Adrenal gland (tissue), 12 donors: ENCODE results near the gene MYH11. TPM values are rescaled to one million over a fixed set of nuclear protein-coding genes. Genes with fewer than 3 reads are reported as not detected.

ENCODE experiments used
- DNase-seq, 7 donors: peaks; one replicate each; pipeline ENCODE4 v3.0.0-alpha.2; 2019 to 2020
- H3K27ac ChIP-seq, 5 donors: fragments of 200-600 bp; sonication (generic) in 4 of 5; 1 replicate in 3 of 5; 2 replicates in 2 of 5; pipeline versions ENCODE4 v1.5.1 to v1.8.0; 2016 to 2020; ENCODE audit warnings: mild to moderate bottlenecking in 1 of 5
- H3K27me3 ChIP-seq: fragments of 200-600 bp; 2 replicates; pipeline ENCODE4 v1.8.0; 2021
- H3K36me3 ChIP-seq, 2 donors: fragments of 200-600 bp; replicated peaks in 1 of 2; 1 replicate in 1 of 2; 2 replicates in 1 of 2; pipeline versions ENCODE4 v1.5.1 to v1.8.0; 2018 to 2022
- H3K4me1 ChIP-seq, 2 donors: fragments of 200-600 bp; replicated peaks in 1 of 2; 1 replicate in 1 of 2; 2 replicates in 1 of 2; pipeline versions ENCODE4 v1.5.1 to v1.8.0; 2018 to 2021
- H3K4me3 ChIP-seq, 4 donors: fragments of 200-600 bp; sonication (generic) in 3 of 4; one replicate each; pipeline ENCODE4 v1.5.1; 2016 to 2018
- H3K9me3 ChIP-seq, 3 donors: fragments of 200-600 bp; sonication (generic) in 1 of 3; replicated peaks in 1 of 3; 1 replicate in 2 of 3; 2 replicates in 1 of 3; pipeline versions ENCODE4 v1.5.1 to v1.8.0; 2016 to 2021
- POLR2A ChIP-seq, 2 donors: fragments of 450-650 bp; IDR thresholded peaks; one replicate each; pipeline ENCODE4 v1.6.1; 2017; ENCODE audit warnings: antibody characterized with exemption in 2 of 2, mild to moderate bottlenecking in 2 of 2, moderate library complexity in 1 of 2
- WGBS, 4 donors: extraction: QIAGEN DNeasy Blood & Tissue Kit in 2 of 4; methylation state at CpG; one replicate each; pipeline versions ENCODE4 v1.1.5 to v1.1.7; 2013 to 2017; 5-methylcytosine and 5-hydroxymethylcytosine counted together
- intact Hi-C, 2 donors: fragments of 100-400 bp; cut with DNase I; formaldehyde crosslinking; loops; one replicate each; pipeline versions ENCODE4 v1.14.1 to v1.15.0; 2022 to 2023
- polyA plus RNA-seq, 3 donors: library from polyadenylated mRNA; stranded (reverse); fragments of 200-250 nt in 2 of 3; fragments of 350-450 nt in 1 of 3; fragmentation: Illumina TruSeq in 1 of 3; extraction: RNeasy Lipid Tissue Mini Kit (QIAGEN cat#74804) in 1 of 3; gene quantifications; one replicate each; pipeline ENCODE4 v1.2.3, GENCODE V29; 2013 to 2014
- total RNA-seq, 9 donors: library from RNA; depleted of rRNA in 4 of 9; stranded (reverse); fragments of >200 nt in 4 of 9; fragments of 120-200 nt in 1 of 9; fragmentation: NEBNext Ultra II Directional in 1 of 9; extraction: Animal tissue kit (Norgen Biotek cat#: 25700) in 1 of 9; gene quantifications; one replicate each; pipeline versions ENCODE4 v1.1.0 to v1.2.4, GENCODE V29; 2013 to 2023
- TF ChIP-seq, protein P1 (sequence below), 6 experiments: fragments of 450-650 bp in 4 of 6; fragments of 200-600 bp in 2 of 6; sonication (generic) in 1 of 6; IDR thresholded peaks; 1 replicate in 5 of 6; 2 replicates in 1 of 6; pipeline versions ENCODE4 v1.5.1 to v1.8.0; 2016 to 2021; ENCODE audit warnings: antibody characterized with exemption in 6 of 6, mild to moderate bottlenecking in 2 of 6, moderate library complexity in 1 of 6
- donor health status: healthy with polysubstance abuse.
- donor health status: Bipolar disorder and iron deficiency.
- donor health status: DM: yes; HTN: yes; CAD: no.
- donor health status: DM: no; HTN: no; CAD: no.
- donor health status: DM: no; HTN: no; CAD: no.
- donor health status: DM: yes; HTN: yes; CAD: no.

The MYH11 gene
- total and polyA plus RNA-seq, 12 donors = 2.4 to 45.1 (median 16.5) TPM

DNA sequence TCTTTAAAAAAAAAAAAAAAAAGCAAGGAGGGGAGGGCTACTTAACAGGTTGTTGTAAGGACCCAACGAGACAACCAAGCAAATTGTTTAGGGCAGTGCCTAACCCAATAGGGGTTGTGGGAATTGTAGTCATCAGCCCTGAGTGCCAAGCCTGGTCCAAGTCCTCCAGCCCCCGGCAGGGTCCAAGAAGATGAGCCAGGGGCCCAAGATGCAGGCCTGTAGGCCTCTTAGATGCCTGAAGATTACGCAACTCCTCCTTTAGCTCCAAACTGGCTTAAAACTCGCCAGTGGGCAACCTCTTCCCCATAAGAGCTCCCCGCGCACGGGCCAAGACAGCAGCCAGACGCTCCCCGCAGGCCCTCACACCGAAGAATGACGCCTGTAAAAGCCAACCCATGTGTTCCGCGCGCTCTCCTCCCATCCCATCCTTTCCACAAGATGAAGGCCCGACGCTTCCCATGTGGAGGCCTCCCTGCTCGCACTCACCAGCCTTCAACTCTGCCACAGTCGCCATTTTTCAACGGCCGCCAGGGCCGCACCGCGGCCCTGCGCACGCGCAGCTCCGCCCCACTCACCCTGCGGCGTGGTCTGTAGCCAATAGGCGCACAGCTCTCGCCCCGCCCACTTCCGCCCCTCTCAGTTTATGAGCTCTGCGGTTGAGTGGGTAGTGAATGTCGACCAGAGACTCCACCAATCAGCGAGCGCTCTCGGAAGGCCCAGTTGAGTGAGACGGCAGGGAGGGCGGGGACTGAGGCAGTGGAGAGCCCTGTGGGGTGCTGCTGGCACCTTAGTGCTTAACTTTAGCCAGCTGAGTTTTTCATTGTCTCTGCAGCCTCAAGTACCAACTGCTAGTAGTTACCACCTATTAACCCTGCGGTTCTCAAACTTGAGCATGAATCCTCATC is 31.5 kb upstream of the MYH11 start, which contains the start of gene CEP20:
TSS of gene CEP20 (minus strand) at position 532 of the 905 bp plus-strand sequence. CDS start at position 514, 18 bp downstream.
- TF ChIP-seq POLR2A (IDR thresholded peaks at IDR 0.05) = peak; percentile 69 to 75
- TF ChIP-seq, protein P1, sequence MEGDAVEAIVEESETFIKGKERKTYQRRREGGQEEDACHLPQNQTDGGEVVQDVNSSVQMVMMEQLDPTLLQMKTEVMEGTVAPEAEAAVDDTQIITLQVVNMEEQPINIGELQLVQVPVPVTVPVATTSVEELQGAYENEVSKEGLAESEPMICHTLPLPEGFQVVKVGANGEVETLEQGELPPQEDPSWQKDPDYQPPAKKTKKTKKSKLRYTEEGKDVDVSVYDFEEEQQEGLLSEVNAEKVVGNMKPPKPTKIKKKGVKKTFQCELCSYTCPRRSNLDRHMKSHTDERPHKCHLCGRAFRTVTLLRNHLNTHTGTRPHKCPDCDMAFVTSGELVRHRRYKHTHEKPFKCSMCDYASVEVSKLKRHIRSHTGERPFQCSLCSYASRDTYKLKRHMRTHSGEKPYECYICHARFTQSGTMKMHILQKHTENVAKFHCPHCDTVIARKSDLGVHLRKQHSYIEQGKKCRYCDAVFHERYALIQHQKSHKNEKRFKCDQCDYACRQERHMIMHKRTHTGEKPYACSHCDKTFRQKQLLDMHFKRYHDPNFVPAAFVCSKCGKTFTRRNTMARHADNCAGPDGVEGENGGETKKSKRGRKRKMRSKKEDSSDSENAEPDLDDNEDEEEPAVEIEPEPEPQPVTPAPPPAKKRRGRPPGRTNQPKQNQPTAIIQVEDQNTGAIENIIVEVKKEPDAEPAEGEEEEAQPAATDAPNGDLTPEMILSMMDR (IDR thresholded peaks at IDR 0.05) = peak in 5 of 6 experiments; percentile 29 to 66 (median 31)
- H3K9me3 ChIP-seq = no peaks in the 10 kb centered on the region
- peak within 1 kb of the TSS in 4 of 5 donors; percentile 82 to 92 (median 88) for H3K27ac ChIP-seq
- peak within 1 kb of the TSS; percentile 38 to 97 (median 89) for H3K4me3 ChIP-seq
- 0% methylated on average over 27 to 41 of the region's 41 CpGs for WGBS, 4 donors
- DNase-seq = peak; percentile 99 to 100 (median 100)
- H3K4me1 ChIP-seq = peaks cover 16 to 27% of the 10 kb centered on the region in 2 donors
- peaks cover 0 to 7% of the 10 kb centered on the region in 2 donors for H3K36me3 ChIP-seq
- intact Hi-C loops = loop anchor here in 1 of 2 donors (10.0 kb wide), 1 partner anchor 236 kb away; no protein-coding TSS in a partner anchor
- no peaks in the 10 kb centered on the region for H3K27me3 ChIP-seq

DNA sequence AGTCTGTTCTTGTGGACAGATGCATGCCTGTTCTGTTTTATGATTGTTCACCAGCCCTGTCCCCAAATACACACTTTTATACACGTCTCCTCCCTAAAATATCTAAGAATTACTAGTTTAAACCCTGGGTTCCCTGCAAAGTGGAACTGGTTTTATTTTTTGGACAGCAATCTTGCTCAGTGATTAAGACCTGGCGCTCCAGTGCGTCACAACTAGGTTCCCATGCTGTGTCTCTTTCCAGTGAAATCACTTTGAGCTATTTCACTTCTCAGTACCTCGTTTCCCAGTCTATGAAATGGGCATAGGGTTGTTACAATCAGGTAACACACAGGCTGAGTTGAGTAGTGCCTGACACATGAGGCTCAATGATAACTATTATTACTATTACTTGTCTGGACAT is 30.5 kb upstream of the MYH11 start:
- Histone ChIP-seq H3K9me3 (no peaks in the 10 kb centered on the region), H3K27ac (no peak overlapping the region), H3K4me3 (peak overlapping the region in 1 of 4 donors; percentile 86), H3K4me1 (peaks cover 16 to 27% of the 10 kb centered on the region in 2 donors), H3K36me3 (peaks cover 0 to 15% of the 10 kb centered on the region in 2 donors), H3K27me3 (no peaks in the 10 kb centered on the region)
- intact Hi-C loops = loop anchor here in 1 of 2 donors (10.0 kb wide), 1 partner anchor 238 kb away; no protein-coding TSS in a partner anchor
- no peak for TF ChIP-seq POLR2A (IDR thresholded peaks at IDR 0.05)
- TF ChIP-seq, protein P1 (IDR thresholded peaks at IDR 0.05) = no peak
- no peak for DNase-seq
- WGBS, 4 donors = 82 to 88% (median 84%) methylated on average over 4 of the region's 4 CpGs

DNA sequence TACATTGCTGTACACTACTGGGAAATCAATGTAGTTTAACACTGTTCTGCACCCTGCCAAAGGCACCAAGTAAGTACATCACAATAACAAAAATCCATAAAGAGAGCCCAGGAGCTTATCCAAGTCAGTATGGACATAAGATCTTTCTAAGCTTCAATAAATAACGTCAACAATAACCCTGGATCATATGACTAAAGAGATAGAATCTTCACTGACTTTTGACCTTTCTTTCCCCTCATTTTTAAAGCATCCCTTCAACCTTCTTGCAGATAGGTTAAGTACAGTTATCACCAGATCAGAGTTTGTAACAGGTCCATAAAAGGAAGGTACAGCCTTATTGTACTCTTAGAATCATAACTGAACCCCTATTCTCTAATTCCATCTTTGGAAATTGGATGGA is 29.2 kb upstream of the MYH11 start:
- 26 to 67% (median 53%) methylated on average over 1 of the region's 1 CpG for whole genome bisulfite sequencing, 4 donors
- H3K9me3 ChIP-seq = no peaks in the 10 kb centered on the region
- H3K36me3 ChIP-seq = peaks cover 0 to 27% of the 10 kb centered on the region in 2 donors
- H3K27ac ChIP-seq = no peak overlapping the region
- no peak overlapping the region for H3K4me3 ChIP-seq
- no peak for DNase-seq
- intact Hi-C loops = loop anchor here in 1 of 2 donors (10.0 kb wide), 1 partner anchor 239 kb away; no protein-coding TSS in a partner anchor
- H3K4me1 ChIP-seq = peaks cover 16 to 27% of the 10 kb centered on the region in 2 donors
- no peak for TF ChIP-seq POLR2A (IDR thresholded peaks at IDR 0.05)
- TF ChIP-seq, protein P1 (IDR thresholded peaks at IDR 0.05) = no peak
- no peaks in the 10 kb centered on the region for H3K27me3 ChIP-seq

DNA sequence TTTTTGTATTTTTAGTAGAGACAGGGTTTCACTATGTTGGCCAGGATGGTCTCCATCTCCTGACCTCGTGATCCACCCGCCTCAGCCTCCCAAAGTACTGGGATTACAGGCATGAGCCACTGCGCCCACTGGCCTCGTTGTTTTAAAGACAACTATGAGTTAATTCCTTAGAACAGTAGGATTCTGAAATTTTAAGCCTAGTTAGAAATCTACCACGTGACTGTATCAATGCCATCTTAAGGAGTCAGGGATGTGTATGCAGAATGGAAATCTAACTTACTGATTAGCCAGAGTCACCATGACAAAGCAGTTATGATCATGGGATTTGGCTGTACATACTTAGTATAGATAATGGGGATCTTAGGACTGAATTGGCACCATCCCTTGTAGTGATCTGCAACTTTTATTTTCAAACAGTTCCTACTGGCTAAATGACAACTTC is 28.8 kb upstream of the MYH11 start:
- no peak for DNase-seq
- H3K27ac ChIP-seq = no peak overlapping the region
- no peaks in the 10 kb centered on the region for H3K27me3 ChIP-seq
- H3K4me3 ChIP-seq = no peak overlapping the region
- H3K4me1 ChIP-seq = peaks cover 16 to 27% of the 10 kb centered on the region in 2 donors
- TF ChIP-seq, protein P1 (IDR thresholded peaks at IDR 0.05) = no peak
- no peak for TF ChIP-seq POLR2A (IDR thresholded peaks at IDR 0.05)
- WGBS, 4 donors = 89 to 92% (median 90%) methylated on average over 5 of the region's 5 CpGs
- H3K9me3 ChIP-seq = no peaks in the 10 kb centered on the region
- intact Hi-C loops = loop anchor here in 1 of 2 donors (10.0 kb wide), 1 partner anchor 239 kb away; no protein-coding TSS in a partner anchor
- peaks cover 0 to 28% of the 10 kb centered on the region in 2 donors for H3K36me3 ChIP-seq
